HG03565 (cell line): Measurements from ENCODE around the gene MATN3.
"Not testable (repeated sequence)": the region's sequence is repeated elsewhere in the genome, so short reads cannot be mapped to it uniquely, and the experiment has no call there.

Experiments
- ATAC-seq: cut with Tn5 transposase; IDR thresholded peaks from one replicate; pipeline ENCODE4 v1.9.1; 2021; ENCODE audit warnings: mild to moderate bottlenecking, moderate library complexity; ENCODE audit not compliant: unreplicated experiment

The MATN3 gene

GRCh38 chr2:20012282-20013125, at the start of gene MATN3:
Gene MATN3, minus strand, starts transcription at chr2:20012668. Its CDS starts 37 bp downstream, at chr2:20012631.
- no peak for ATAC-seq

- ATAC-seq = no peak
Observed at GRCh38 chr2:20061940-20062339, 49.5 kb upstream of the MATN3 start.

GRCh38 chr2:20061476-20061875, 49.0 kb upstream of the MATN3 start:
- no peak for ATAC-seq

GRCh38 chr2:20060106-20060505, 47.6 kb upstream of the MATN3 start:
- ATAC-seq = no peak

GRCh38 chr2:20057268-20057667, 44.8 kb upstream of the MATN3 start:
- ATAC-seq = no peak

GRCh38 chr2:20054931-20055330, 42.5 kb upstream of the MATN3 start:
- ATAC-seq = no peak

- no peak for ATAC-seq
Observed at GRCh38 chr2:20054119-20054518, 41.7 kb upstream of the MATN3 start.

GRCh38 chr2:20052861-20053281, 40.4 kb upstream of the MATN3 start:
- ATAC-seq = no peak

GRCh38 chr2:20052229-20052851, 39.9 kb upstream of the MATN3 start:
- no peak for ATAC-seq

GRCh38 chr2:20051532-20052228, 39.2 kb upstream of the MATN3 start, which contains the start of gene LAPTM4A:
Gene LAPTM4A, minus strand, starts transcription at chr2:20051628. Its CDS starts 108 bp downstream, at chr2:20051520.
- peak; percentile 92 for ATAC-seq

- no peak for ATAC-seq
Observed at GRCh38 chr2:20050646-20051531, 38.4 kb upstream of the MATN3 start.

- ATAC-seq = peak; percentile 25
Observed at GRCh38 chr2:20050104-20050645, 37.7 kb upstream of the MATN3 start.

- ATAC-seq = no peak
Observed at GRCh38 chr2:20049637-20050036, 37.2 kb upstream of the MATN3 start.

- no peak for ATAC-seq
Observed at GRCh38 chr2:20048488-20049448, 36.3 kb upstream of the MATN3 start.

- ATAC-seq = not testable (repeated sequence)
Observed at GRCh38 chr2:20045712-20046292, 33.3 kb upstream of the MATN3 start.

- no peak for ATAC-seq
Observed at GRCh38 chr2:20044778-20045177, 32.3 kb upstream of the MATN3 start.

- ATAC-seq = no peak
Observed at GRCh38 chr2:20042531-20042930, 30.1 kb upstream of the MATN3 start.

GRCh38 chr2:20040489-20041172, 28.2 kb upstream of the MATN3 start:
- no peak for ATAC-seq
